Heart left ventricle (tissue), 13 donors: ENCODE measurements around the gene RPS19.

Experiments
- POLR2A ChIP-seq, 2 donors: fragments of 450-650 bp; IDR thresholded peaks; one replicate each; pipeline ENCODE4 v1.6.1; 2017; ENCODE audit warnings: antibody characterized with exemption in 2 of 2, mild to moderate bottlenecking in 2 of 2, moderate library complexity in 2 of 2
- TF ChIP-seq, protein P1 (sequence below), 12 donors: fragments of 200-600 bp; sonication (generic) in 4 of 12; IDR thresholded peaks; one replicate each; pipeline versions ENCODE4 v1.5.0 to v1.8.0; 2018 to 2022; ENCODE audit warnings: antibody characterized with exemption in 12 of 12, mild to moderate bottlenecking in 5 of 12
- donor health status: ischemic (EF 13 %, LVEDD 7.1; RV severe dilation, severe dysfunction).
- donor health status: DM: no; HTN: yes; CAD: no.
- donor health status: DM: no; HTN: no; CAD: no.
- donor health status: ischemic (EF 25% LVEDD 6.9; RV normal size, moderate dysfunction).
- donor health status: ischemic (EF 25% LVEDD 5.7; RV mildly dilated, moderate dysfunction).
- donor health status: ischemic (EF 35%, LVEDD 5.7; RV mildly dilated, moderate dysfunction).
- donor health status: nonischemic (EF 11% LVEDD 7.7; RV severe dilation, severe dysfunction).
- donor health status: DM: yes; HTN: yes; CAD: no.
- donor health status: PGD.
- donor health status: ischemic (EF 29% LVEDD 5.4; RV normal size, mild dysfunction).
- donor health status: nonischemic (EF 23%, LVEDD 6.1; RV moderate dilation, normal function).

- TF ChIP-seq, protein P1, sequence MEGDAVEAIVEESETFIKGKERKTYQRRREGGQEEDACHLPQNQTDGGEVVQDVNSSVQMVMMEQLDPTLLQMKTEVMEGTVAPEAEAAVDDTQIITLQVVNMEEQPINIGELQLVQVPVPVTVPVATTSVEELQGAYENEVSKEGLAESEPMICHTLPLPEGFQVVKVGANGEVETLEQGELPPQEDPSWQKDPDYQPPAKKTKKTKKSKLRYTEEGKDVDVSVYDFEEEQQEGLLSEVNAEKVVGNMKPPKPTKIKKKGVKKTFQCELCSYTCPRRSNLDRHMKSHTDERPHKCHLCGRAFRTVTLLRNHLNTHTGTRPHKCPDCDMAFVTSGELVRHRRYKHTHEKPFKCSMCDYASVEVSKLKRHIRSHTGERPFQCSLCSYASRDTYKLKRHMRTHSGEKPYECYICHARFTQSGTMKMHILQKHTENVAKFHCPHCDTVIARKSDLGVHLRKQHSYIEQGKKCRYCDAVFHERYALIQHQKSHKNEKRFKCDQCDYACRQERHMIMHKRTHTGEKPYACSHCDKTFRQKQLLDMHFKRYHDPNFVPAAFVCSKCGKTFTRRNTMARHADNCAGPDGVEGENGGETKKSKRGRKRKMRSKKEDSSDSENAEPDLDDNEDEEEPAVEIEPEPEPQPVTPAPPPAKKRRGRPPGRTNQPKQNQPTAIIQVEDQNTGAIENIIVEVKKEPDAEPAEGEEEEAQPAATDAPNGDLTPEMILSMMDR (IDR thresholded peaks at IDR 0.05), result no peak
- TF ChIP-seq POLR2A (IDR thresholded peaks at IDR 0.05), result no peak
These were observed 15.5 kb upstream of the RPS19 start, which contains the start of gene LYPD4 for GRCh38 chr19:41844601-41845000.
